ENCODE results near the gene MISP3.
"Not testable (repeated sequence)": the region's sequence is repeated elsewhere in the genome, so short reads cannot be mapped to it uniquely, and the experiment has no call there.

MISP3 gene

GRCh38 chr19:14072535-14073260, at the start of gene MISP3:
Gene MISP3, plus strand, starts transcription at chr19:14072786. Its CDS starts 524 bp downstream, at chr19:14073310.
- peak in 2 of 3 experiments; percentile 9 to 23 for DNase-seq (ENCODE audit: low read depth in 3 of 3)

- no peak for DNase-seq (ENCODE audit: low read depth in 3 of 3)
These were observed 49.0 kb upstream of the MISP3 start for GRCh38 chr19:14023404-14024235.

- DNase-seq (ENCODE audit: low read depth in 3 of 3) = not testable (repeated sequence)
These were observed 45.9 kb upstream of the MISP3 start for GRCh38 chr19:14026652-14027192.

- no peak for DNase-seq (ENCODE audit: low read depth in 3 of 3)
These were observed 44.6 kb upstream of the MISP3 start, which contains the start of gene RLN3 for GRCh38 chr19:14027856-14028450. Gene RLN3, plus strand, starts transcription at chr19:14028148. Its CDS starts 57 bp downstream, at chr19:14028205.

- DNase-seq (ENCODE audit: low read depth in 3 of 3) = no peak
These were observed 43.7 kb upstream of the MISP3 start for GRCh38 chr19:14028901-14029300.

- DNase-seq (ENCODE audit: low read depth in 3 of 3) = peak in 1 of 3 experiments; percentile 82
These were observed 41.4 kb upstream of the MISP3 start for GRCh38 chr19:14030997-14031718.

GRCh38 chr19:14031719-14032480, 40.7 kb upstream of the MISP3 start, which contains the start of gene IL27RA:
Gene IL27RA, plus strand, starts transcription at chr19:14031762. Its CDS starts 111 bp downstream, at chr19:14031873.
- peak; percentile 61 to 86 (median 70) for DNase-seq (ENCODE audit: low read depth in 3 of 3)

- no peak for DNase-seq (ENCODE audit: low read depth in 3 of 3)
These were observed 38.6 kb upstream of the MISP3 start for GRCh38 chr19:14033946-14034345.

GRCh38 chr19:14035159-14035558, 37.4 kb upstream of the MISP3 start:
- not testable (repeated sequence) for DNase-seq (ENCODE audit: low read depth in 3 of 3)

GRCh38 chr19:14035706-14036105, 36.9 kb upstream of the MISP3 start:
- no peak for DNase-seq (ENCODE audit: low read depth in 3 of 3)

- no peak for DNase-seq (ENCODE audit: low read depth in 3 of 3)
These were observed 33.4 kb upstream of the MISP3 start for GRCh38 chr19:14039181-14039580.

GRCh38 chr19:14042659-14043608, 29.7 kb upstream of the MISP3 start:
- DNase-seq (ENCODE audit: low read depth in 3 of 3) = not testable (repeated sequence)

- not testable (repeated sequence) for DNase-seq (ENCODE audit: low read depth in 3 of 3)
These were observed 24.7 kb upstream of the MISP3 start for GRCh38 chr19:14047866-14048265.

- peak; percentile 61 to 64 (median 62) for DNase-seq (ENCODE audit: low read depth in 3 of 3)
These were observed 24.0 kb upstream of the MISP3 start for GRCh38 chr19:14048443-14049153.

GRCh38 chr19:14050512-14050911, 22.1 kb upstream of the MISP3 start:
- no peak for DNase-seq (ENCODE audit: low read depth in 3 of 3)

GRCh38 chr19:14050961-14051360, 21.6 kb upstream of the MISP3 start:
- not testable (repeated sequence) for DNase-seq (ENCODE audit: low read depth in 3 of 3)

GRCh38 chr19:14051980-14052379, 20.6 kb upstream of the MISP3 start:
- no peak for DNase-seq (ENCODE audit: low read depth in 3 of 3)

GRCh38 chr19:14052470-14052869, 20.1 kb upstream of the MISP3 start:
- DNase-seq (ENCODE audit: low read depth in 3 of 3) = no peak

GRCh38 chr19:14053032-14053431, 19.6 kb upstream of the MISP3 start:
- DNase-seq (ENCODE audit: low read depth in 3 of 3) = no peak

All from stimulated activated CD4-positive, alpha-beta T cell treated with anti-CD3 and anti-CD28 coated beads, TNF-alpha, amount 100 ng/mL, for 4 hours (primary cell).